Mesenchymal stem cell (in vitro differentiated cells and primary cell): ENCODE results near the gene SRC.
A peak's percentile ranks its signal among the peaks of the same experiment; 100 is the strongest.

Experiments used
- DNase-seq: peaks from one replicate; pipeline ENCODE4 v3.0.0-alpha.2; 2013
- H2AFZ ChIP-seq: one replicate; pipeline ENCODE4 v1.6.1; 2013; ENCODE audit warnings: low read depth, mild to moderate bottlenecking, control low read depth, inconsistent platforms, low read length, moderate library complexity
- H2AK5ac ChIP-seq: 2 replicates; pipeline ENCODE4 v1.6.1; 2013; ENCODE audit warnings: low read length, moderate library complexity, mild to moderate bottlenecking, inconsistent platforms; ENCODE audit not compliant: severe bottlenecking
- H2BK120ac ChIP-seq: one replicate; pipeline ENCODE4 v1.6.1; 2013; ENCODE audit warnings: low read depth, mild to moderate bottlenecking, inconsistent platforms, low read length, moderate library complexity
- H2BK12ac ChIP-seq, 2 experiments: one replicate each; pipeline ENCODE4 v1.6.1; 2013; ENCODE audit warnings: inconsistent platforms in 2 of 2, low read length in 2 of 2, mild to moderate bottlenecking in 2 of 2, moderate library complexity in 2 of 2, control low read depth in 1 of 2
- H2BK15ac ChIP-seq: one replicate; pipeline ENCODE4 v1.6.1; 2013; ENCODE audit warnings: mild to moderate bottlenecking, low read depth, inconsistent platforms; ENCODE audit not compliant: poor library complexity, severe bottlenecking
- H2BK5ac ChIP-seq: 2 replicates; pipeline ENCODE4 v1.6.1; 2013; ENCODE audit warnings: low read depth, mild to moderate bottlenecking, low read length, control low read depth, inconsistent platforms; ENCODE audit not compliant: poor library complexity, severe bottlenecking
- H3K14ac ChIP-seq, 2 experiments: one replicate each; pipeline ENCODE4 v1.6.1; 2013; ENCODE audit warnings: inconsistent platforms in 2 of 2, low read length in 2 of 2, control low read depth in 1 of 2, mild to moderate bottlenecking in 1 of 2, moderate library complexity in 1 of 2
- H3K18ac ChIP-seq, 2 experiments: one replicate each; pipeline ENCODE4 v1.6.1; 2013; ENCODE audit warnings: inconsistent platforms in 2 of 2, low read length in 2 of 2, control low read depth in 1 of 2, low read depth in 1 of 2, mild to moderate bottlenecking in 1 of 2
- H3K23ac ChIP-seq, 2 experiments: one replicate each; pipeline ENCODE4 v1.6.1; 2013; ENCODE audit warnings: inconsistent platforms in 2 of 2, low read length in 2 of 2, mild to moderate bottlenecking in 2 of 2, moderate library complexity in 2 of 2, control low read depth in 1 of 2
- H3K27ac ChIP-seq: 2 replicates; pipeline ENCODE4 v1.5.1; 2013; ENCODE audit warnings: mild to moderate bottlenecking, moderate library complexity, low read length, control low read depth, inconsistent platforms; ENCODE audit not compliant: poor library complexity, severe bottlenecking
- H3K27me3 ChIP-seq, 2 experiments: 2 replicates each; pipeline versions ENCODE4 v1.6.1 to v1.7.0; 2013; ENCODE audit warnings: low read length in 2 of 2, mild to moderate bottlenecking in 2 of 2, moderate library complexity in 2 of 2, control low read depth in 1 of 2, inconsistent platforms in 1 of 2; ENCODE audit not compliant: control insufficient read depth in 1 of 2, insufficient read depth in 1 of 2
- H3K36me3 ChIP-seq, 2 experiments: 2 replicates each; pipeline versions ENCODE4 v1.6.1 to v1.7.0; 2013; ENCODE audit warnings: low read length in 2 of 2, control low read depth in 1 of 2, inconsistent platforms in 1 of 2, low read depth in 1 of 2, mild to moderate bottlenecking in 1 of 2; ENCODE audit not compliant: insufficient read depth in 2 of 2, control insufficient read depth in 1 of 2
- H3K4ac ChIP-seq, 2 experiments: one replicate each; pipeline ENCODE4 v1.6.1; 2013; ENCODE audit warnings: inconsistent platforms in 2 of 2, low read length in 2 of 2, mild to moderate bottlenecking in 2 of 2, moderate library complexity in 2 of 2, control low read depth in 1 of 2, low read depth in 1 of 2
- H3K4me1 ChIP-seq: 2 replicates; pipeline ENCODE4 v1.6.1; 2013; ENCODE audit warnings: low read depth, low read length, control low read depth; ENCODE audit not compliant: control insufficient read depth, insufficient read depth
- H3K4me2 ChIP-seq: 2 replicates; pipeline ENCODE4 v1.6.1; 2013; ENCODE audit warnings: low read length, mild to moderate bottlenecking, inconsistent platforms; ENCODE audit not compliant: poor library complexity, severe bottlenecking
- H3K4me3 ChIP-seq, 2 experiments: 2 replicates each; pipeline versions ENCODE4 v1.5.1 to v1.7.0; 2013; ENCODE audit warnings: low read length in 2 of 2, mild to moderate bottlenecking in 2 of 2, control low read depth in 1 of 2, low read depth in 1 of 2; ENCODE audit not compliant: insufficient read depth in 1 of 2
- H3K79me1 ChIP-seq: replicated peaks from 2 replicates; pipeline ENCODE4 v1.6.1; 2013; ENCODE audit warnings: mild to moderate bottlenecking, control low read depth, low read length, inconsistent platforms; ENCODE audit not compliant: poor library complexity, severe bottlenecking
- H3K9ac ChIP-seq: 2 replicates; pipeline ENCODE4 v1.7.0; 2013; ENCODE audit warnings: mild to moderate bottlenecking, low read length, moderate library complexity
- H3K9me3 ChIP-seq: 2 replicates; pipeline ENCODE4 v1.7.0; 2013; ENCODE audit warnings: mild to moderate bottlenecking, low read length; ENCODE audit not compliant: control insufficient read depth
- H4K8ac ChIP-seq: one replicate; pipeline ENCODE4 v1.6.1; 2013; ENCODE audit warnings: inconsistent platforms, mild to moderate bottlenecking, low read length, moderate library complexity
- H4K91ac ChIP-seq: one replicate; pipeline ENCODE4 v1.6.1; 2013; ENCODE audit warnings: mild to moderate bottlenecking, low read length, inconsistent platforms
- whole genome bisulfite sequencing: methylation state at CpG from one replicate; pipeline ENCODE4 v1.1.7; 2013; ENCODE audit warnings: mixed read lengths; 5-methylcytosine and 5-hydroxymethylcytosine counted together

SRC gene

DNA sequence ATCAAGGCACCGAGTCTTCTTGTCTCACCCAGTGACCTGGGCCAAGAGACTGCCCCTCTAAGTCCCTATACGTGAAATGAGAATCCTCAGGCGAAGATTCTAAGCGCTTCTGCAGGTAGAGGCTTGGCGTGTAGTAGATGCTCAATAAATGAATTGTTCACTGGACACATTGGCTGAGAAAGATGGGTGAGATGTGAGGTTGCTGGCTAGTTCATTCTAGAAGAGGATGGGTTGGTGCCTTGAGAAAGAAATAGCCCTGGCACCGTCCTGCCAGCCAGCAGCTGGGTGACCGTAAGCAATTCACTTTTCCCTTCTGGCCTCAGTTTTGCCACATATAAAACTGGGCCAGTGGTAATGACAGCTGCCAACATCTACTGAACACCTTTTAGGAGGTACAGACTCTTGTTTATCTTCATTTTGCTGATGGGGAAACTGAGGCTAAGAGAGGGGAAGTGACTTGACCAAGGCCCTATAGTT lies 1.4 kb downstream of the SRC start:
- WGBS = 87% methylated on average over 7 of the region's 7 CpGs
- H2BK120ac ChIP-seq = no peak overlapping the region
- no peak for DNase-seq

DNA sequence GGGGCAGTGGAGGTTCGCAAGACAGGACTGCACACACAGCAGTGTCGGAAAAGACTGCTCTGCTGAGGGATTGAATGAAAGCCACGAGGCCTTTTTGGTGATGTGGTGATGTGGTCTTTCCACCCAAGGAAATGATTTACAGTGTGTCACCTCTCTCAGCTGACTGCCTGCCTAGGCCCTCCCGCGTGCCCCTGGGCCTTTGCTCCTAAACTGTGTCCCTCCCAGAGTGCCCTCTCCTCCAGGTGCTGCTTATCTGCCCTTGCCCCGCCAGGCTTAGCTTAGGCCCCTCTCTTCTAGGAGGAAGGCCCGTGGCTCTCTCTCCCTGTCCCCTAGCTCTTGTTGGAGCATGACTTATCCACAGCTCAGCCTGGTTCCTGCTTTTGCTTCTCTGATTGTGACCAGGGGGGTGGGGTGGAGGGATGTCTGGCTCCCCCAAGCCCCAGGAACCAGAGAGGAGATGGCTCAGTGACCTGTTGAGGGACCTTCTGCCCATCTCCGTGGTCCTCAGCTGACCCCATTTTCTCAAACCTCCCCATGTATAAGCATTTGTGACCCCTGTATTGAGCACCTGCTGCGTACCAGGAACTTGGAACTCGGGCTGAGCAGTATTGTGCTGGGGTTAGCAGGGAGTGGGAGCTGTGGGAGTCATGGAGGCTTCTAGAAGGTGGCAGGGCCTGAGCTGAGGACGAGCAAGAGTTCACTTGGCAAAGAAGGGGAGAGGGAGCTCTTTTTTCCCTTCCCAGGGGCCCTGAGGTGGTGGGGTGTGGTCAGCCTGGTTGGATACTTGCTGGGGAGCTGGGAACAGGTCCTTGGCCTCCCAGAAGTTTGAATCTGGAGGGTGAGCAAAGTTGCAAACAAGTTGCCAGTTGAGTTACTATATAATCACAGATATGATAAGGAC lies 2.2 kb downstream of the SRC start:
- Histone ChIP-seq H3K27me3 (no peaks in the 10 kb centered on the region), H3K4me3 (peak overlapping the region in 1 of 2 experiments; percentile 86), H2AK5ac (no peak overlapping the region), H3K14ac (no peak overlapping the region), H2BK120ac (no peak overlapping the region), H3K4me2 (no peak overlapping the region), H3K9me3 (no peaks in the 10 kb centered on the region), H4K91ac (peak overlapping the region; percentile 28), H2BK15ac (peak overlapping the region; percentile 48), H2BK5ac (no peak overlapping the region), H3K18ac (no peak overlapping the region), H3K4ac (no peak overlapping the region), H3K79me1 (peaks cover 30% of the 10 kb centered on the region), H3K4me1 (peaks cover 57% of the 10 kb centered on the region), H3K27ac (no peak overlapping the region), H3K9ac (peak overlapping the region; percentile 89), H2AFZ (no peak overlapping the region), H2BK12ac (no peak overlapping the region), H4K8ac (no peak overlapping the region), H3K36me3 (peaks cover 4 to 40% of the 10 kb centered on the region in 2 experiments), H3K23ac (no peak overlapping the region)
- 81% methylated on average over 10 of the region's 11 CpGs for WGBS
- DNase-seq = no peak

More for the DNA sequence above, 1.4 kb downstream of the SRC start:
- Histone ChIP-seq H3K14ac (no peak overlapping the region), H4K91ac (no peak overlapping the region), H3K18ac (peak overlapping the region in 1 of 2 experiments; percentile 21), H3K79me1 (peaks cover 28% of the 10 kb centered on the region), H3K27me3 (no peaks in the 10 kb centered on the region), H2BK5ac (no peak overlapping the region), H2BK12ac (no peak overlapping the region), H3K9ac (peak overlapping the region; percentile 89), H3K9me3 (no peaks in the 10 kb centered on the region), H4K8ac (no peak overlapping the region), H3K4ac (no peak overlapping the region), H2BK15ac (no peak overlapping the region), H3K4me1 (peaks cover 59% of the 10 kb centered on the region), H3K27ac (no peak overlapping the region), H2AFZ (no peak overlapping the region), H2AK5ac (no peak overlapping the region), H3K4me2 (no peak overlapping the region), H3K23ac (no peak overlapping the region), H3K4me3 (peak overlapping the region in 1 of 2 experiments; percentile 86), H3K36me3 (peaks cover 0 to 34% of the 10 kb centered on the region in 2 experiments)

- Histone ChIP-seq H3K79me1 (peaks cover 36% of the 10 kb centered on the region), H3K9me3 (no peaks in the 10 kb centered on the region), H3K4me2 (no peak overlapping the region), H3K14ac (no peak overlapping the region), H3K9ac (no peak overlapping the region), H2BK15ac (no peak overlapping the region), H3K27me3 (no peaks in the 10 kb centered on the region), H3K4ac (no peak overlapping the region), H3K23ac (no peak overlapping the region), H3K27ac (no peak overlapping the region), H3K4me1 (peaks cover 51% of the 10 kb centered on the region), H2AK5ac (no peak overlapping the region), H3K36me3 (peaks cover 9 to 48% of the 10 kb centered on the region in 2 experiments), H4K8ac (no peak overlapping the region), H2BK120ac (no peak overlapping the region), H2AFZ (no peak overlapping the region), H4K91ac (no peak overlapping the region), H3K18ac (no peak overlapping the region), H2BK12ac (no peak overlapping the region), H3K4me3 (no peak overlapping the region), H2BK5ac (no peak overlapping the region)
- no peak for DNase-seq
- WGBS = 80% methylated on average over 7 of the region's 7 CpGs
Observed at GRCh38 chr20:37348792-37349516, 3.0 kb downstream of the SRC start.
